Measurements from ENCODE around the gene SMG9. TPM values are rescaled to one million over a fixed set of nuclear protein-coding genes. Genes with fewer than 3 reads are reported as not detected.
A peak's percentile ranks its signal among the peaks of the same experiment; 100 is the strongest.

SMG9 gene
- total and polyA plus RNA-seq, 12 donors = 10.0 to 30.4 (median 13.4) TPM

DNA sequence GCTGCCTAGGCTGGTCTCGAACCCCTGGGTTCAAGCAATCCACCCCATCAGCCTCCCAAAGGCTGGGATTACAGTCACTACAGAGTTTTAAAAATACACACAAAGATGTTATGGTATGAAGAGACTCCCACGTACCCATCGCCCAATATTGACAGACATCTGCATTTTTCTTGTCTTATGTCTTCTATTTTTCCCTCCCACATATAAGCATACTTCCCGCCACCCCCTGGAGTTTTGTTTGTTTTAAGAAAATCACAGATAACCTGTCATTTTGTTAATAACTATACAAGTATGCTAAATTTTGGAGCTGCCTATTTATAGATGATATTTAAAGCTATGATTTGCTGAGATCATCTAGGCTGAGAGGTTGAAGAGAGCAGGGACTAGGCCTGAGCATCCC is 6.2 kb upstream of the SMG9 start:
- ATAC-seq (no peak), DNase-seq (no peak)
- Histone ChIP-seq H3K4me1 (peaks cover 0 to 64% (median 2%) of the 10 kb centered on the region in 9 donors), H3K27me3 (no peaks in the 10 kb centered on the region), H3K36me3 (no peaks in the 10 kb centered on the region), H3K27ac (no peak overlapping the region), H3K4me3 (no peak overlapping the region), H3K9me3 (no peaks in the 10 kb centered on the region)
- WGBS, 2 donors = 87 to 91% methylated on average over 4 of the region's 4 CpGs
- intact Hi-C loops (cut with DNase I) = no loop called here
- TF ChIP-seq, protein P1, sequence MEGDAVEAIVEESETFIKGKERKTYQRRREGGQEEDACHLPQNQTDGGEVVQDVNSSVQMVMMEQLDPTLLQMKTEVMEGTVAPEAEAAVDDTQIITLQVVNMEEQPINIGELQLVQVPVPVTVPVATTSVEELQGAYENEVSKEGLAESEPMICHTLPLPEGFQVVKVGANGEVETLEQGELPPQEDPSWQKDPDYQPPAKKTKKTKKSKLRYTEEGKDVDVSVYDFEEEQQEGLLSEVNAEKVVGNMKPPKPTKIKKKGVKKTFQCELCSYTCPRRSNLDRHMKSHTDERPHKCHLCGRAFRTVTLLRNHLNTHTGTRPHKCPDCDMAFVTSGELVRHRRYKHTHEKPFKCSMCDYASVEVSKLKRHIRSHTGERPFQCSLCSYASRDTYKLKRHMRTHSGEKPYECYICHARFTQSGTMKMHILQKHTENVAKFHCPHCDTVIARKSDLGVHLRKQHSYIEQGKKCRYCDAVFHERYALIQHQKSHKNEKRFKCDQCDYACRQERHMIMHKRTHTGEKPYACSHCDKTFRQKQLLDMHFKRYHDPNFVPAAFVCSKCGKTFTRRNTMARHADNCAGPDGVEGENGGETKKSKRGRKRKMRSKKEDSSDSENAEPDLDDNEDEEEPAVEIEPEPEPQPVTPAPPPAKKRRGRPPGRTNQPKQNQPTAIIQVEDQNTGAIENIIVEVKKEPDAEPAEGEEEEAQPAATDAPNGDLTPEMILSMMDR (IDR thresholded peaks at IDR 0.05) = no peak

DNA sequence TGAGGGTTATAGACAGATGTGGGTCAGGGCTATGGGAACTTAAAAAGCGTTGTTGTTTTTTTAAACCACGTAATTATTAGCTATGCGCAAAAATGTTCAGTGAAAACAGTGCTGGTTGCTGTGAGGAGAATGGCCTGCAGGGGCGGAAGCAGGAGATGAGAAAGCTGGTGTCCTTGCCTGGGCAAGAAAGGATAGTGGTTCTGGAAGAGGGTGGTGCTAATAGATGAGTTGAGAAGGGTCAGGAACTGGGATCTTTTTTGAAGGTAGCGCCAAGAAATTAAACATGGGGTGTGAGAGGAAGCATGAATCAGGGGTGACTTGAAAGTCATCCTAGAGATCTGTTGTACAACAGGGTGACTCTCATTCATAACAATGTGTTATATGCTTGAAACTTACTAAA is 4.8 kb upstream of the SMG9 start:
- H3K27me3 ChIP-seq = no peaks in the 10 kb centered on the region
- H3K36me3 ChIP-seq = no peaks in the 10 kb centered on the region
- H3K27ac ChIP-seq = no peak overlapping the region
- peaks cover 0 to 58% (median 8%) of the 10 kb centered on the region in 9 donors for H3K4me1 ChIP-seq
- H3K9me3 ChIP-seq = no peaks in the 10 kb centered on the region
- TF ChIP-seq, protein P1 (IDR thresholded peaks at IDR 0.05) = no peak
- WGBS, 2 donors = 68 to 76% methylated on average over 5 of the region's 5 CpGs
- no peak overlapping the region for H3K4me3 ChIP-seq
- intact Hi-C loops (cut with DNase I) = no loop called here
- no peak for ATAC-seq
- DNase-seq = no peak

DNA sequence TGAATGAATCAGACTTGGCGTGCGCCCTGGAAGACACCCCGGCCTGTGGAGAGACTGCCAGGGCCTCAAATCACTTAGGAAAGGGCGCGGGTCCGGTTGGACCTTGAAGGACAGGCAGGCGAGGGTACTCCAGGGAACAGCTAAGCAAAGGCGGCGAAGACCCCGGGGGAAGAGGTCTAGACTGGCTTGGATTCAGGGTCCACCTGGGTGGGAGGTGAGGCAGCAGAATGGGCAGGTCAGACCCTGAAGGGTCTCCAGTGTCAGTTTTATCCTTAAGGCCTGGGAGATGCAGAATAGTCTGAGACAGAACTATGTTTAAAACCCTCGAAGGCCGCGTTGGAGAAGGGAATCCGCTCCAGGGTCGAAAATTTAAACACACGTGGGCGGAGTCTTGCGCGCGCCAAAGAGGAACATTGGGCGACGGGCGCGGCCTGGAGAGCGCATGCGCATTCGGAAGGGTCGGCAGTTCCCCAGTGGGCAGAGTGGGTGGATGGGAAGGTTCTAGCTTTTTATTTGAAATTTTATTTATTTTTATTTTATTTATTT is 567 bp upstream of the SMG9 start:
- TF ChIP-seq, protein P1 (IDR thresholded peaks at IDR 0.05) = no peak
- 0 to 1% methylated on average over 28 of the region's 28 CpGs for WGBS, 2 donors
- peak overlapping the region; percentile 46 to 89 (median 75) for H3K4me3 ChIP-seq
- ATAC-seq = peak; percentile 61 to 89 (median 72)
- H3K36me3 ChIP-seq = peaks cover 0 to 18% (median 2%) of the 10 kb centered on the region in 9 donors
- H3K4me1 ChIP-seq = peaks cover 0 to 66% (median 22%) of the 10 kb centered on the region in 9 donors
- peak; percentile 86 to 88 for DNase-seq
- intact Hi-C loops (cut with DNase I) = loop anchor here in 1 of 10 donors (1.0 kb wide), 1 partner anchor 87 kb away; no protein-coding TSS in a partner anchor
- peak overlapping the region; percentile 30 to 100 (median 98) for H3K27ac ChIP-seq
- no peaks in the 10 kb centered on the region for H3K9me3 ChIP-seq
- H3K27me3 ChIP-seq = no peaks in the 10 kb centered on the region

DNA sequence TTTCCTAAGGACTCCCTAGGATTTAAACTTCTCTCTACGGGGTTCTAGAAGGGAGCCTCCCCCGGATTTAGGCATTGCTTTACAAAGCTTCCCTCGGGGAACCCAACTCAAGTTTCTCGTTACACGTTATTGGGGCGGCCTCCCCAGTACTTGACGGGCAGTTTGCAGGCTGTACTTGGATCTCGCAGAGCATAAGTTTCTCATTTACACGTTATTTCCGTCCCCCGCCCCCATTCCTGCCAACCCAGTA is 584 bp downstream of the SMG9 start:
- Histone ChIP-seq H3K27me3 (no peaks in the 10 kb centered on the region), H3K27ac (peak overlapping the region; percentile 88 to 100 (median 98)), H3K4me3 (peak overlapping the region; percentile 46 to 89 (median 75)), H3K9me3 (no peaks in the 10 kb centered on the region), H3K4me1 (peaks cover 0 to 59% (median 22%) of the 10 kb centered on the region in 9 donors), H3K36me3 (peaks cover 0 to 29% (median 13%) of the 10 kb centered on the region in 9 donors)
- 0 to 1% methylated on average over 11 of the region's 11 CpGs for WGBS, 2 donors
- DNase-seq (no peak), ATAC-seq (no peak)
- intact Hi-C loops (cut with DNase I) = no loop called here
- TF ChIP-seq, protein P1 (IDR thresholded peaks at IDR 0.05) = no peak
